Upper lobe of left lung (tissue), 4 donors: Measurements from ENCODE around the gene SLC10A6.

Source experiments
- EP300 ChIP-seq, 4 donors: sonication (generic); formaldehyde crosslinking; IDR thresholded peaks; one replicate each; pipeline ENCODE4 v1.5.1; 2017; ENCODE audit warnings: antibody characterized with exemption in 4 of 4, control low read depth in 2 of 4
- POLR2A ChIP-seq, 4 donors: fragments of 450-650 bp; IDR thresholded peaks; one replicate each; pipeline ENCODE4 v1.5.1; 2016 to 2017; ENCODE audit warnings: antibody characterized with exemption in 4 of 4, mild to moderate bottlenecking in 2 of 4
- POLR2AphosphoS5 ChIP-seq, 2 donors: sonication (generic); formaldehyde crosslinking; IDR thresholded peaks; one replicate each; pipeline ENCODE4 v1.5.1; 2017; ENCODE audit warnings: antibody characterized with exemption in 2 of 2
- TF ChIP-seq, protein P1 (sequence below), 6 experiments: fragments of 450-650 bp in 4 of 6; fragments of 200-600 bp in 2 of 6; sonication (generic) in 2 of 6; IDR thresholded peaks; one replicate each; pipeline ENCODE4 v1.5.1; 2016 to 2019; ENCODE audit warnings: antibody characterized with exemption in 6 of 6

DNA sequence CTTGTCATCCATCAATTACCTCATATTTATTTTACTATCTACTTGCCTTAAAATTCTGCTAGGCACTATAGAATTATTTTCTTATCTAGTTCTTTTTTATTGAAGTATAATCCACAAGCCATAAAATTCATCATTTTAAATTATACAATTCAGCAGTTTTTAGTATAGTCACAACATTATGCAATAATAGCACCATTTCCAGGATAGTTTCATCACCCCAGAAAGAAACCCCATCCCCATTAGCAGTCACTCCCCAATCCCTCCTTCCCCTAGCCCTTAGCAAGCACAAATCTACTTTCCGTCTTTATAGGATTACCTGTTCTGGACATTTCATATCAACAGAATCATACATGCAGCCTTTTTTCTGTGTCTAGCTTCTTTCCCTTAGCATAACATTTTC, 15.6 kb downstream of the SLC10A6 start:
- TF ChIP-seq POLR2AphosphoS5 (IDR thresholded peaks at IDR 0.05) = no peak
- TF ChIP-seq, protein P1, sequence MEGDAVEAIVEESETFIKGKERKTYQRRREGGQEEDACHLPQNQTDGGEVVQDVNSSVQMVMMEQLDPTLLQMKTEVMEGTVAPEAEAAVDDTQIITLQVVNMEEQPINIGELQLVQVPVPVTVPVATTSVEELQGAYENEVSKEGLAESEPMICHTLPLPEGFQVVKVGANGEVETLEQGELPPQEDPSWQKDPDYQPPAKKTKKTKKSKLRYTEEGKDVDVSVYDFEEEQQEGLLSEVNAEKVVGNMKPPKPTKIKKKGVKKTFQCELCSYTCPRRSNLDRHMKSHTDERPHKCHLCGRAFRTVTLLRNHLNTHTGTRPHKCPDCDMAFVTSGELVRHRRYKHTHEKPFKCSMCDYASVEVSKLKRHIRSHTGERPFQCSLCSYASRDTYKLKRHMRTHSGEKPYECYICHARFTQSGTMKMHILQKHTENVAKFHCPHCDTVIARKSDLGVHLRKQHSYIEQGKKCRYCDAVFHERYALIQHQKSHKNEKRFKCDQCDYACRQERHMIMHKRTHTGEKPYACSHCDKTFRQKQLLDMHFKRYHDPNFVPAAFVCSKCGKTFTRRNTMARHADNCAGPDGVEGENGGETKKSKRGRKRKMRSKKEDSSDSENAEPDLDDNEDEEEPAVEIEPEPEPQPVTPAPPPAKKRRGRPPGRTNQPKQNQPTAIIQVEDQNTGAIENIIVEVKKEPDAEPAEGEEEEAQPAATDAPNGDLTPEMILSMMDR (IDR thresholded peaks at IDR 0.05) = no peak
- no peak for TF ChIP-seq POLR2A (IDR thresholded peaks at IDR 0.05)
- TF ChIP-seq EP300 (IDR thresholded peaks at IDR 0.05) = no peak
